Measurements from ENCODE around the gene RAPGEF2. TPM values are rescaled to one million over a fixed set of nuclear protein-coding genes. Genes with fewer than 3 reads are reported as not detected.

RAPGEF2 gene
- total RNA-seq, 1 donor: 50.3 TPM

GRCh38 chr4:159117968-159118367 lies 15.1 kb downstream of the RAPGEF2 start:
- peaks cover 81% of the 10 kb centered on the region for H3K79me2 ChIP-seq (ENCODE audit: insufficient read depth, low read length)
- H3K27me3 ChIP-seq (ENCODE audit: insufficient read depth, low read length): no peaks in the 10 kb centered on the region
- H3K36me3 ChIP-seq (ENCODE audit: insufficient read depth, low read length): no peaks in the 10 kb centered on the region

GRCh38 chr4:159121371-159121770 lies 18.5 kb downstream of the RAPGEF2 start:
- Histone ChIP-seq H3K27ac (ENCODE audit: low read depth, low read length) (no peak overlapping the region), H3K4me1 (ENCODE audit: insufficient read depth, low read length) (no peaks in the 10 kb centered on the region), H2AFZ (ENCODE audit: low read length) (no peak overlapping the region), H4K20me1 (ENCODE audit: insufficient read depth, low read length) (peaks cover 24% of the 10 kb centered on the region), H3K4me2 (ENCODE audit: insufficient read depth, low read length) (no peak overlapping the region), H3K27me3 (ENCODE audit: insufficient read depth, low read length) (no peaks in the 10 kb centered on the region), H3K79me2 (ENCODE audit: insufficient read depth, low read length) (peaks cover 87% of the 10 kb centered on the region), H3K36me3 (ENCODE audit: insufficient read depth, low read length) (no peaks in the 10 kb centered on the region), H3K9me3 (ENCODE audit: low read depth, low read length) (no peaks in the 10 kb centered on the region), H3K4me3 (ENCODE audit: insufficient read depth, low read length) (no peak overlapping the region)
- TF ChIP-seq, protein P1, sequence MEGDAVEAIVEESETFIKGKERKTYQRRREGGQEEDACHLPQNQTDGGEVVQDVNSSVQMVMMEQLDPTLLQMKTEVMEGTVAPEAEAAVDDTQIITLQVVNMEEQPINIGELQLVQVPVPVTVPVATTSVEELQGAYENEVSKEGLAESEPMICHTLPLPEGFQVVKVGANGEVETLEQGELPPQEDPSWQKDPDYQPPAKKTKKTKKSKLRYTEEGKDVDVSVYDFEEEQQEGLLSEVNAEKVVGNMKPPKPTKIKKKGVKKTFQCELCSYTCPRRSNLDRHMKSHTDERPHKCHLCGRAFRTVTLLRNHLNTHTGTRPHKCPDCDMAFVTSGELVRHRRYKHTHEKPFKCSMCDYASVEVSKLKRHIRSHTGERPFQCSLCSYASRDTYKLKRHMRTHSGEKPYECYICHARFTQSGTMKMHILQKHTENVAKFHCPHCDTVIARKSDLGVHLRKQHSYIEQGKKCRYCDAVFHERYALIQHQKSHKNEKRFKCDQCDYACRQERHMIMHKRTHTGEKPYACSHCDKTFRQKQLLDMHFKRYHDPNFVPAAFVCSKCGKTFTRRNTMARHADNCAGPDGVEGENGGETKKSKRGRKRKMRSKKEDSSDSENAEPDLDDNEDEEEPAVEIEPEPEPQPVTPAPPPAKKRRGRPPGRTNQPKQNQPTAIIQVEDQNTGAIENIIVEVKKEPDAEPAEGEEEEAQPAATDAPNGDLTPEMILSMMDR (IDR thresholded peaks at IDR 0.05; ENCODE audit: extremely low read depth, low read depth, low read length): no peak
- no peak for DNase-seq (ENCODE audit: insufficient read length, low spot score, missing footprints)

More at GRCh38 chr4:159117968-159118367, 15.1 kb downstream of the RAPGEF2 start:
- Histone ChIP-seq H3K9me3 (ENCODE audit: low read depth, low read length) (no peaks in the 10 kb centered on the region), H3K4me1 (ENCODE audit: insufficient read depth, low read length) (no peaks in the 10 kb centered on the region), H3K4me2 (ENCODE audit: insufficient read depth, low read length) (no peak overlapping the region), H3K27ac (ENCODE audit: low read depth, low read length) (no peak overlapping the region), H3K4me3 (ENCODE audit: insufficient read depth, low read length) (no peak overlapping the region), H2AFZ (ENCODE audit: low read length) (no peak overlapping the region), H4K20me1 (ENCODE audit: insufficient read depth, low read length) (peaks cover 19% of the 10 kb centered on the region)
- TF ChIP-seq, protein P1 (IDR thresholded peaks at IDR 0.05; ENCODE audit: extremely low read depth, low read depth, low read length): no peak
- no peak for DNase-seq (ENCODE audit: insufficient read length, low spot score, missing footprints)

GRCh38 chr4:159126716-159127115 lies 23.8 kb downstream of the RAPGEF2 start:
- H3K79me2 ChIP-seq (ENCODE audit: insufficient read depth, low read length): peaks cover 87% of the 10 kb centered on the region

GRCh38 chr4:159127745-159128518 lies 25.1 kb downstream of the RAPGEF2 start:
- Histone ChIP-seq H3K4me2 (ENCODE audit: insufficient read depth, low read length) (no peak overlapping the region), H3K4me1 (ENCODE audit: insufficient read depth, low read length) (no peaks in the 10 kb centered on the region), H3K9me3 (ENCODE audit: low read depth, low read length) (no peaks in the 10 kb centered on the region), H3K27me3 (ENCODE audit: insufficient read depth, low read length) (no peaks in the 10 kb centered on the region), H3K27ac (ENCODE audit: low read depth, low read length) (no peak overlapping the region), H2AFZ (ENCODE audit: low read length) (no peak overlapping the region), H3K4me3 (ENCODE audit: insufficient read depth, low read length) (no peak overlapping the region), H3K79me2 (ENCODE audit: insufficient read depth, low read length) (peaks cover 90% of the 10 kb centered on the region), H3K36me3 (ENCODE audit: insufficient read depth, low read length) (no peaks in the 10 kb centered on the region), H4K20me1 (ENCODE audit: insufficient read depth, low read length) (peaks cover 13% of the 10 kb centered on the region)
- TF ChIP-seq, protein P1 (IDR thresholded peaks at IDR 0.05; ENCODE audit: extremely low read depth, low read depth, low read length): no peak
- no peak for DNase-seq (ENCODE audit: insufficient read length, low spot score, missing footprints)

More at GRCh38 chr4:159126716-159127115, 23.8 kb downstream of the RAPGEF2 start:
- no peaks in the 10 kb centered on the region for H3K27me3 ChIP-seq (ENCODE audit: insufficient read depth, low read length)
- DNase-seq (ENCODE audit: insufficient read length, low spot score, missing footprints): no peak
- no peaks in the 10 kb centered on the region for H3K9me3 ChIP-seq (ENCODE audit: low read depth, low read length)
- H2AFZ ChIP-seq (ENCODE audit: low read length): no peak overlapping the region
- no peak overlapping the region for H3K27ac ChIP-seq (ENCODE audit: low read depth, low read length)
- no peak overlapping the region for H3K4me2 ChIP-seq (ENCODE audit: insufficient read depth, low read length)
- peaks cover 14% of the 10 kb centered on the region for H4K20me1 ChIP-seq (ENCODE audit: insufficient read depth, low read length)
- no peak overlapping the region for H3K4me3 ChIP-seq (ENCODE audit: insufficient read depth, low read length)
- no peaks in the 10 kb centered on the region for H3K4me1 ChIP-seq (ENCODE audit: insufficient read depth, low read length)
- H3K36me3 ChIP-seq (ENCODE audit: insufficient read depth, low read length): no peaks in the 10 kb centered on the region
- TF ChIP-seq, protein P1 (IDR thresholded peaks at IDR 0.05; ENCODE audit: extremely low read depth, low read depth, low read length): no peak

All from osteoblast (primary cell).